Osteocyte (in vitro differentiated cells): ENCODE results near the gene FHIT. TPM values are rescaled to one million over a fixed set of nuclear protein-coding genes. Genes with fewer than 3 reads are reported as not detected.
A peak's percentile ranks its signal among the peaks of the same experiment; 100 is the strongest.

Source experiments
- DNase-seq: peaks from one replicate; pipeline ENCODE4 v3.0.0; 2021; ENCODE audit warnings: mixed read lengths; ENCODE audit not compliant: unreplicated experiment; ENCODE audit errors: extremely low spot score
- H3K27ac Mint-ChIP-seq: one replicate; pipeline ENCODE4 v1.8.0; 2021; ENCODE audit warnings: mild to moderate bottlenecking, mixed read lengths; ENCODE audit not compliant: unreplicated experiment
- H3K27me3 Mint-ChIP-seq: one replicate; pipeline ENCODE4 v1.8.0; 2021; ENCODE audit warnings: mixed read lengths; ENCODE audit not compliant: unreplicated experiment
- H3K36me3 Mint-ChIP-seq: one replicate; pipeline ENCODE4 v1.8.0; 2021; ENCODE audit warnings: mixed read lengths; ENCODE audit not compliant: unreplicated experiment
- H3K4me1 Mint-ChIP-seq: one replicate; pipeline ENCODE4 v1.8.0; 2021; ENCODE audit warnings: mixed read lengths; ENCODE audit not compliant: unreplicated experiment
- H3K4me3 Mint-ChIP-seq: one replicate; pipeline ENCODE4 v1.8.0; 2021; ENCODE audit warnings: mild to moderate bottlenecking, moderate library complexity, mixed read lengths; ENCODE audit not compliant: unreplicated experiment
- H3K9me3 Mint-ChIP-seq: one replicate; pipeline ENCODE4 v1.8.0; 2021; ENCODE audit warnings: mixed read lengths; ENCODE audit not compliant: unreplicated experiment
- CTCF ChIP-seq: fragments of 200-600 bp; sonication (generic); IDR thresholded peaks from 2 replicates; pipeline ENCODE4 v1.5.0; 2021; ENCODE audit warnings: antibody characterized with exemption, mild to moderate bottlenecking, moderate library complexity
- total RNA-seq: library from RNA; stranded (reverse); gene quantifications from 2 replicates; pipeline ENCODE4 v1.2.1, GENCODE V29; 2021

The FHIT gene
- total RNA-seq, 1 donor from 2014 or later, result 2.3 TPM

GRCh38 chr3:61250784-61251173, 473 bp downstream of the FHIT start:
- TF ChIP-seq CTCF, result no peak
- no peak for DNase-seq
- Mint-ChIP-seq H3K27me3 (peaks cover 10% of the 10 kb centered on the region), H3K4me3 (peak overlapping the region; percentile 79), H3K4me1 (peaks cover 13% of the 10 kb centered on the region), H3K9me3 (no peaks in the 10 kb centered on the region), H3K36me3 (no peaks in the 10 kb centered on the region), H3K27ac (no peak overlapping the region)

- TF ChIP-seq CTCF, result no peak
- H3K27ac Mint-ChIP-seq, result no peak overlapping the region
- H3K4me1 Mint-ChIP-seq, result peaks cover 13% of the 10 kb centered on the region
- no peaks in the 10 kb centered on the region for H3K9me3 Mint-ChIP-seq
- no peak for DNase-seq
- no peak overlapping the region for H3K4me3 Mint-ChIP-seq
- peaks cover 10% of the 10 kb centered on the region for H3K27me3 Mint-ChIP-seq
- no peaks in the 10 kb centered on the region for H3K36me3 Mint-ChIP-seq
These were observed 2.8 kb downstream of the FHIT start for GRCh38 chr3:61248496-61248895.

GRCh38 chr3:61247191-61247590, 4.1 kb downstream of the FHIT start:
- H3K4me3 Mint-ChIP-seq, result no peak overlapping the region
- DNase-seq, result no peak
- peaks cover 10% of the 10 kb centered on the region for H3K27me3 Mint-ChIP-seq
- peaks cover 12% of the 10 kb centered on the region for H3K4me1 Mint-ChIP-seq
- no peaks in the 10 kb centered on the region for H3K9me3 Mint-ChIP-seq
- no peaks in the 10 kb centered on the region for H3K36me3 Mint-ChIP-seq
- H3K27ac Mint-ChIP-seq, result no peak overlapping the region
- no peak for TF ChIP-seq CTCF

- Mint-ChIP-seq H3K4me1 (no peaks in the 10 kb centered on the region), H3K9me3 (no peaks in the 10 kb centered on the region)
- no peak for DNase-seq
These were observed 11.4 kb downstream of the FHIT start for GRCh38 chr3:61239871-61240270.

GRCh38 chr3:61237858-61238257, 13.4 kb downstream of the FHIT start:
- no peak for DNase-seq
- H3K27ac Mint-ChIP-seq, result no peak overlapping the region
- no peaks in the 10 kb centered on the region for H3K36me3 Mint-ChIP-seq
- no peak for TF ChIP-seq CTCF
- no peak overlapping the region for H3K4me3 Mint-ChIP-seq
- H3K9me3 Mint-ChIP-seq, result no peaks in the 10 kb centered on the region
- H3K27me3 Mint-ChIP-seq, result no peaks in the 10 kb centered on the region
- no peaks in the 10 kb centered on the region for H3K4me1 Mint-ChIP-seq

More at GRCh38 chr3:61239871-61240270, 11.4 kb downstream of the FHIT start:
- H3K27ac Mint-ChIP-seq, result no peak overlapping the region
- no peak overlapping the region for H3K4me3 Mint-ChIP-seq
- H3K27me3 Mint-ChIP-seq, result peaks cover 2% of the 10 kb centered on the region
- H3K36me3 Mint-ChIP-seq, result no peaks in the 10 kb centered on the region
- TF ChIP-seq CTCF, result no peak
